ENCODE measurements around the gene FLG.
"Not testable (repeated sequence)": the region's sequence is repeated elsewhere in the genome, so short reads cannot be mapped to it uniquely, and the experiment has no call there.

FLG gene
- total RNA-seq: 0 reads per million in 2 donors

GRCh38 chr1:152325111-152325510 is at the start of gene FLG:
FLG (minus strand) TSS chr1:152325239; CDS start chr1:152315456, 9,783 bp downstream.
- no peak for DNase-seq

GRCh38 chr1:152374451-152374850 is 49.4 kb upstream of the FLG start:
- DNase-seq: no peak

- DNase-seq: no peak
These were observed 47.6 kb upstream of the FLG start for GRCh38 chr1:152372672-152373071.

- no peak for DNase-seq
These were observed 42.4 kb upstream of the FLG start for GRCh38 chr1:152367436-152367835.

- DNase-seq: no peak
These were observed 34.9 kb upstream of the FLG start, which contains the start of gene FLG2 for GRCh38 chr1:152359906-152360305. FLG2 (minus strand) TSS chr1:152360006; CDS start chr1:152358884, 1,122 bp downstream.

GRCh38 chr1:152356736-152357135 is 31.7 kb upstream of the FLG start:
- DNase-seq: no peak

- no peak for DNase-seq
These were observed 24.6 kb upstream of the FLG start for GRCh38 chr1:152349611-152350010.

- no peak for DNase-seq
These were observed 23.4 kb upstream of the FLG start for GRCh38 chr1:152348447-152348846.

GRCh38 chr1:152347116-152347728 is 22.2 kb upstream of the FLG start:
- no peak for DNase-seq

- no peak for DNase-seq
These were observed 19.4 kb upstream of the FLG start for GRCh38 chr1:152344438-152344837.

- DNase-seq: no peak
These were observed 18.0 kb upstream of the FLG start for GRCh38 chr1:152343006-152343405.

GRCh38 chr1:152335399-152335798 is 10.4 kb upstream of the FLG start:
- DNase-seq: no peak

- no peak for DNase-seq
These were observed 3.9 kb upstream of the FLG start for GRCh38 chr1:152328801-152329391.

GRCh38 chr1:152313970-152314369 is 11.1 kb downstream of the FLG start:
- no peak for DNase-seq

GRCh38 chr1:152313319-152313801 is 11.7 kb downstream of the FLG start:
- no peak for DNase-seq

GRCh38 chr1:152312169-152312568 is 12.9 kb downstream of the FLG start:
- not testable (repeated sequence) for DNase-seq

GRCh38 chr1:152309955-152310354 is 15.1 kb downstream of the FLG start:
- no peak for DNase-seq

GRCh38 chr1:152309320-152309901 is 15.6 kb downstream of the FLG start:
- DNase-seq: not testable (repeated sequence)

GRCh38 chr1:152308758-152309157 is 16.3 kb downstream of the FLG start:
- not testable (repeated sequence) for DNase-seq

GRCh38 chr1:152307970-152308369 is 17.1 kb downstream of the FLG start:
- DNase-seq: not testable (repeated sequence)

- not testable (repeated sequence) for DNase-seq
These were observed 18.9 kb downstream of the FLG start for GRCh38 chr1:152306123-152306522.

- not testable (repeated sequence) for DNase-seq
These were observed 20.3 kb downstream of the FLG start for GRCh38 chr1:152304773-152305172.

GRCh38 chr1:152303139-152303872 is 21.7 kb downstream of the FLG start:
- DNase-seq: not testable (repeated sequence)

Data from activated gamma-delta T cell (primary cell).